ENCODE results near the gene REN.

The REN gene

DNA sequence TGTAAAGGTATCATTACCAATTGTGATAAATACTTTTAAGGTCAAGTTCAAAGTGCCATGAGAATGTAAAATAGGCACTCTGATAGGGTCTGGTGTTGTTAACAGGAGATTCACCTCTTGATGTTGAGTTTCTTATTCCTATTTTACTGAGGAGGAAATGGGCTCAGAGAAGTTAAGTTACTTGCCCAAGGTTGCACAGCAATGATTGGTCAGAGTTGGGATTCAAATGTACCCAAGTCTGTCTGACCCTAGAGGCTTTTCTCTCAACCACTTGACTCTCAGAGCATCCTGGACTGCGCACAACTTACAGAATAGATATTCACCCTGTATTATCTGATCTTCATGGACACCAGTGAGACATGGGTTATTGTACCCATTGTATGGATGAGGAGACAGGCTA lies 59.3 kb downstream of the REN start:
- no peak for DNase-seq

GRCh38 chr1:204105131-204105515 lies 61.0 kb downstream of the REN start:
- DNase-seq = no peak
